ENCODE data around the gene SHANK2.

Gene SHANK2

DNA sequence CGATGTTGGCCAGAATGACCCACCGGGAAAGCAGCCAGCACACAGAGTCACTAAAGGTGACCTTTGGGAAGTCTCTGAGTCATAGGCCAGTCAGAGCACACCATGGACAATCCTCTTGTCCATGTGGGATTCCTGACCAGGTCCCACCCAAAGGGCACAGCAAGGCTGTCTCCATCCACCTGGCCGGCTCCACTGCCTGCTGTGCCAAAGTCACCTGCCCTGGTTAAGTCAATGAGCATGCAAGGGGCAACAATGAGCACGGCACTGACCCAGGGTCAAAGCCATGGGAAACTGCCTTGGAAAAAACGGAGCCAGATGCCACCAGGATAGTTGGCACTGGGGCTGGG, 49.8 kb downstream of the SHANK2 start:
- Histone ChIP-seq H3K4me3 (ENCODE audit: insufficient read depth, low read depth, low read length, poor library complexity, severe bottlenecking) (no peak overlapping the region), H3K27me3 (replicated peaks; ENCODE audit: control insufficient read depth, insufficient read depth, low read length, poor library complexity, severe bottlenecking) (no peaks in the 10 kb centered on the region), H3K27ac (ENCODE audit: insufficient read depth, low read length, poor library complexity, severe bottlenecking) (no peak overlapping the region), H3K9me3 (ENCODE audit: control insufficient read depth, low read length) (no peaks in the 10 kb centered on the region), H3K36me3 (ENCODE audit: control insufficient read depth, insufficient read depth, low read length) (no peaks in the 10 kb centered on the region), H3K4me1 (ENCODE audit: control insufficient read depth, insufficient read depth, low read length, poor library complexity, severe bottlenecking) (no peaks in the 10 kb centered on the region)
- DNase-seq: no peak

Measured in effector memory CD4-positive, alpha-beta T cell (primary cell).